ENCODE data around the gene ACSS1. TPM values are rescaled to one million over a fixed set of nuclear protein-coding genes. Genes with fewer than 3 reads are reported as not detected.

ACSS1 gene
- total and polyA plus RNA-seq, 8 donors, result 7.0 to 135 (median 35.8) TPM

DNA sequence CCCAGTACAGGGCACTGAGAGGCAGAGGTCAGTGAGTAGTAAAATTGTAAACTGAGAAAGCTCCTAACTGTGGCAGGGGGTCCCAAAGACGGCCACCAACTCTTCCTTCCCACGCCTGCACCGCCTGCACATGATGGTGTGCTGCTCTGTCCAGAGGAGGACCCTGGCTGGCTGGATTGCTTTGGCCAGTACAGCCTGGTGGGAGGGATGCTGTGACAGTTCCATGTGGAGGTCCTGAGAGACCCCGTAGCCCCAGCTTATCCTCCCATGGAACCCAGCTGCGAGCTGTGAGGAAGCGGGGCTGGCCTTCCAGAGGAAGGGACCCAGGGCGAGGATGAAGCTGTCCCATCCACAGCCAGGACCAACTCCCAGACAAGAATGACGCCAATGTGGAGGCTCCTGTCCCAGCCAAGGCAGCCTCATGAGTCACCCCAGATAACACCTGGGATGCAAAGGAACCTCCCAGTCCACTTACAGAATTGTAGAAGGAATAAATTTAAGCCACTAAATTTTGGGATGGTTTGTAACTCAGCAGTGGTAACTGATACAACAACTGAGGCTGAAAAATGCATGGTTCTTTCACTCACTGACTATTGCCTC, 2.0 kb upstream of the ACSS1 start:
- TF ChIP-seq POLR2A (IDR thresholded peaks at IDR 0.05) (no peak), POLR2AphosphoS5 (IDR thresholded peaks at IDR 0.05) (no peak), EP300 (IDR thresholded peaks at IDR 0.05) (no peak)
- TF ChIP-seq, protein P1, sequence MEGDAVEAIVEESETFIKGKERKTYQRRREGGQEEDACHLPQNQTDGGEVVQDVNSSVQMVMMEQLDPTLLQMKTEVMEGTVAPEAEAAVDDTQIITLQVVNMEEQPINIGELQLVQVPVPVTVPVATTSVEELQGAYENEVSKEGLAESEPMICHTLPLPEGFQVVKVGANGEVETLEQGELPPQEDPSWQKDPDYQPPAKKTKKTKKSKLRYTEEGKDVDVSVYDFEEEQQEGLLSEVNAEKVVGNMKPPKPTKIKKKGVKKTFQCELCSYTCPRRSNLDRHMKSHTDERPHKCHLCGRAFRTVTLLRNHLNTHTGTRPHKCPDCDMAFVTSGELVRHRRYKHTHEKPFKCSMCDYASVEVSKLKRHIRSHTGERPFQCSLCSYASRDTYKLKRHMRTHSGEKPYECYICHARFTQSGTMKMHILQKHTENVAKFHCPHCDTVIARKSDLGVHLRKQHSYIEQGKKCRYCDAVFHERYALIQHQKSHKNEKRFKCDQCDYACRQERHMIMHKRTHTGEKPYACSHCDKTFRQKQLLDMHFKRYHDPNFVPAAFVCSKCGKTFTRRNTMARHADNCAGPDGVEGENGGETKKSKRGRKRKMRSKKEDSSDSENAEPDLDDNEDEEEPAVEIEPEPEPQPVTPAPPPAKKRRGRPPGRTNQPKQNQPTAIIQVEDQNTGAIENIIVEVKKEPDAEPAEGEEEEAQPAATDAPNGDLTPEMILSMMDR (IDR thresholded peaks at IDR 0.05), result no peak
- Histone ChIP-seq H3K27me3 (no peaks in the 10 kb centered on the region), H3K9me3 (no peaks in the 10 kb centered on the region), H3K4me3 (no peak overlapping the region), H3K36me3 (no peaks in the 10 kb centered on the region), H3K27ac (peak overlapping the region in 4 of 5 donors; percentile 12 to 98 (median 94)), H3K4me1 (peaks cover 36 to 58% (median 49%) of the 10 kb centered on the region in 4 donors)
- WGBS, 5 donors, result 84 to 93% (median 87%) methylated on average over 3 to 8 of the region's 8 CpGs
- intact Hi-C loops (cut with DNase I; ENCODE audit: low total_unique reads), result no loop called here
- peak in 1 of 2 donors; percentile 35 for DNase-seq

DNA sequence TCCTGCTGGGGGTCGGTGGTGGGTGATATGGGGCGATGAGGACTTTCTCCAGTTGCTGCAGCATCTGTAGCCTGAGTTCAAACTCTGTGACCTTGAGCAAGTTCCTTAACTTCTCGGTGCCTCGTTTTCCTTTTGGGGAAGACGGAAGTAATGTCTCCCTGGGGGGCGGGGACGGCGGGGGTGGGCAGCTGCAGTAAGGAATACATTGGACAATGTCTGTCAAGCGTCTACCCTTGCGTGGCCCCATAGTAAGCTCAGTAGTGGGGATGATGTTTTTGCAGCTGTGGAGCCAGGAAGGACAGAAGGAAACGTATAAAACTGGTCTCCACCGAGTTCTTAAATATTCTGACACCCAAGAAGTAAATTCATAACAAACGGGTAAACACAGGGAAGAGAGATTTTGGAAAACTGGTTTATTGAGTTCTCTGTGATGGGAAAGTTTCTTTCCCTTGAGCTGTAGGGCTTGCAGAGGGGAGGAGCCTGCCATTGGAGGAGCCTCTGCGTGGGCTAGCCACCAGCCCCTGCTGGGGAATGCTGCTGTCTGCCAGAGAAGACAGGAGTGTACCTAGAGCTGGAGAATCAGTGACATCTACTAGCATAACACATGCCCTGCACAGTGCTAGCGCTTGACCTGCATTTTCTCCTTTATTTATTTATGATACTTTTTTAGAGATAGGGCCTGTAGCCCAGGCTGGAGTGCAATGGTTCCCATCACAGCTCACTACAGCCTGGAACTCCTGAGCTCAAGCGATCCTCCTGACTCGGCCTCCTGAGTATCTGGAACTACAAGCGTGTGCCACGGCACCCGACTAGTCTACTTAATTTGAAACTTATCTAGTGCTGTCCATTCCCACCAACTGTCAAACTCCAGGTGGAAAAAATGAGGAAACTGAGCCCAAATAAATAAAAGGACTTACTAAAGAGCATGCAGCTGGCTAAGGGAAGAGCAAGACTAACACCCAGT, 1.2 kb upstream of the ACSS1 start:
- Histone ChIP-seq H3K4me3 (peak overlapping the region; percentile 58 to 81 (median 76)), H3K4me1 (peaks cover 44 to 64% (median 55%) of the 10 kb centered on the region in 4 donors), H3K27ac (peak overlapping the region; percentile 94 to 98 (median 95)), H3K36me3 (no peaks in the 10 kb centered on the region), H3K27me3 (no peaks in the 10 kb centered on the region), H3K9me3 (no peaks in the 10 kb centered on the region)
- intact Hi-C loops (cut with DNase I; ENCODE audit: low total_unique reads), result no loop called here
- WGBS, 5 donors, result 19 to 30% (median 23%) methylated on average over 18 to 20 of the region's 20 CpGs
- DNase-seq, result peak; percentile 25 to 67
- TF ChIP-seq EP300 (IDR thresholded peaks at IDR 0.05), result no peak
- TF ChIP-seq POLR2A (IDR thresholded peaks at IDR 0.05), result no peak
- TF ChIP-seq, protein P1 (IDR thresholded peaks at IDR 0.05), result no peak
- TF ChIP-seq POLR2AphosphoS5 (IDR thresholded peaks at IDR 0.05), result no peak

DNA sequence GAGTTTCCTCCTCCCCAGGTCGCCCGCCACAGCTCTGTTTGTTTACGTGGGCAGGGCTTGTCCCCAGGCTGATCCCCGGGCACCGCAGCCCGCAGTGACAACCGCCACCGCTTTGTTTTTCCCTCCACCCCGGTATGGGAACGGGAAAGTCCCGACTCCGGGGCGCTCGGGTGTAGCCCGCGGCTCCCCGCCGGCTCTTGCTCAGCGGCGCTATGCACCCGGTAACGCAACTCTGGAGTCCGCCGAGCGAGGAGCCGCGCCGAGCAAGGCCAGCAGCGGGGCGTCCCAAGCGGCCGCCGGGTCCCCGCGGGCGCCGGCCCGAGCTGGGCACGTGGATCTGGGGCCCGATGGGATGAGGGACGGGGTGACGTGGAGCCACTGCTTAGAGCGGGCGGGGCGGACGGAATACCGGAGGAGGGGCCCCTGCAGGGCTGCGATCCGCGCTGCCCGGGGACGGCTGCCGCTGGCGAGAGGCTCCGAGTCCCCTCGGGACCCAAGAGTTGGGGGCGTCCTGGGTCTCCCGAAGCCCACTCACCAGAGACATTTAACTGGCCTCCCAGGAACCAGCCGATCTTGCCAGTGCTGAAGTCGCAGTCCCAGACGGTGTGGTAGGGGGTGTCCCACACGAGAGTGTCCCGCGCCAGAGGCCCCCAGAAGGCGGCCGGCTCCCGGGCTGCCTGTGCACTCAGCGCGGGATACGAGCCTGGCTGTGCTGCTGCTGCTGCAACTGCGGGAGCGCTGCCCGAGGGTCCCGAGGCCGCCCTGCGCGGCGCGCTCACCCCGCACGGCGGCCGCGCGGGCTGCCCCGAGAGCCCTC, 497 bp downstream of the ACSS1 start:
- intact Hi-C loops (cut with DNase I; ENCODE audit: low total_unique reads), result no loop called here
- 0 to 1% (median 0%) methylated on average over 41 to 86 of the region's 86 CpGs for WGBS, 5 donors
- H3K36me3 ChIP-seq, result no peaks in the 10 kb centered on the region
- H3K4me1 ChIP-seq, result peaks cover 59 to 81% (median 72%) of the 10 kb centered on the region in 4 donors
- peak; percentile 86 to 90 for DNase-seq
- H3K27me3 ChIP-seq, result no peaks in the 10 kb centered on the region
- peak overlapping the region; percentile 58 to 81 (median 76) for H3K4me3 ChIP-seq
- peak overlapping the region; percentile 94 to 98 (median 95) for H3K27ac ChIP-seq
- TF ChIP-seq POLR2AphosphoS5 (IDR thresholded peaks at IDR 0.05) (peak in 2 of 3 donors; percentile 19 to 65), POLR2A (IDR thresholded peaks at IDR 0.05) (peak in 1 of 4 donors; percentile 31), EP300 (IDR thresholded peaks at IDR 0.05) (peak; percentile 3)
- TF ChIP-seq, protein P1 (IDR thresholded peaks at IDR 0.05), result peak in 2 of 7 experiments; percentile 7 to 11
- H3K9me3 ChIP-seq, result no peaks in the 10 kb centered on the region

Data from stomach (tissue), 9 donors.